GM23338 (cell line): ENCODE measurements around the gene UIMC1. TPM values are rescaled to one million over a fixed set of nuclear protein-coding genes. Genes with fewer than 3 reads are reported as not detected.

ENCODE experiments used
- ATAC-seq: fragments of 200-7000 bp; cut with Tn5 transposase; 3 replicates; pipeline ENCODE4 v1.9.1; 2020
- DNase-seq: peaks from one replicate; pipeline ENCODE4 v3.0.0-alpha.2; 2015; ENCODE audit warnings: low spot score
- H2AFZ ChIP-seq: fragments of 200-600 bp; sonication (generic); 2 replicates; pipeline ENCODE4 v1.8.0; 2016; ENCODE audit warnings: antibody characterized with exemption, mild to moderate bottlenecking, moderate library complexity
- H3F3A ChIP-seq: fragments of 200-600 bp; sonication (generic); replicated peaks from 2 replicates; pipeline ENCODE4 v1.8.0; 2017; ENCODE audit warnings: antibody characterized with exemption, mixed run types, low read depth
- H3K27ac ChIP-seq: fragments of 200-600 bp; sonication (generic); 2 replicates; pipeline ENCODE4 v1.6.1; 2016; ENCODE audit warnings: low read depth
- H3K27me3 ChIP-seq: fragments of 200-600 bp; sonication (generic); 2 replicates; pipeline ENCODE4 v1.8.0; 2016; ENCODE audit warnings: mild to moderate bottlenecking, mixed run types, moderate library complexity; ENCODE audit not compliant: insufficient read depth
- H3K36me3 ChIP-seq: fragments of 200-600 bp; sonication (generic); 2 replicates; pipeline ENCODE4 v1.8.0; 2016; ENCODE audit warnings: mild to moderate bottlenecking; ENCODE audit not compliant: insufficient read depth
- H3K4me1 ChIP-seq: fragments of 200-600 bp; sonication (generic); 2 replicates; pipeline ENCODE4 v1.8.0; 2016; ENCODE audit warnings: mild to moderate bottlenecking, moderate library complexity; ENCODE audit not compliant: insufficient read depth
- H3K4me2 ChIP-seq: fragments of 200-600 bp; sonication (generic); 2 replicates; pipeline ENCODE4 v1.7.1; 2017; ENCODE audit warnings: mixed run types
- H3K4me3 ChIP-seq: fragments of 200-600 bp; sonication (generic); 2 replicates; pipeline ENCODE4 v1.6.1; 2016; ENCODE audit warnings: mixed run types
- H3K79me2 ChIP-seq: fragments of 200-600 bp; sonication (generic); replicated peaks from 2 replicates; pipeline ENCODE4 v1.8.0; 2017; ENCODE audit warnings: mild to moderate bottlenecking; ENCODE audit not compliant: insufficient read depth
- H3K9me2 ChIP-seq: fragments of 200-600 bp; sonication (generic); 2 replicates; pipeline ENCODE4 v1.8.0; 2017; ENCODE audit not compliant: insufficient read depth
- H4K20me1 ChIP-seq: fragments of 200-600 bp; sonication (generic); replicated peaks from 2 replicates; pipeline ENCODE4 v1.8.0; 2017; ENCODE audit warnings: mild to moderate bottlenecking; ENCODE audit not compliant: insufficient read depth
- H3K27ac Mint-ChIP-seq: 2 replicates; pipeline ENCODE4 v1.8.0; 2020; ENCODE audit warnings: inconsistent platforms, mild to moderate bottlenecking, moderate library complexity, mixed read lengths
- H3K27me3 Mint-ChIP-seq: 3 replicates; pipeline ENCODE4 v1.8.0; 2022; ENCODE audit warnings: low read depth, mild to moderate bottlenecking, moderate library complexity, mixed read lengths, inconsistent platforms; ENCODE audit not compliant: insufficient read depth, poor library complexity
- H3K36me3 Mint-ChIP-seq: 3 replicates; pipeline ENCODE4 v1.8.0; 2021; ENCODE audit warnings: low read depth, mild to moderate bottlenecking, inconsistent platforms, moderate library complexity, mixed read lengths
- H3K4me1 Mint-ChIP-seq: 3 replicates; pipeline ENCODE4 v1.8.0; 2020; ENCODE audit warnings: mild to moderate bottlenecking, inconsistent platforms, mixed read lengths
- H3K4me3 Mint-ChIP-seq: 3 replicates; pipeline ENCODE4 v1.8.0; 2021; ENCODE audit warnings: moderate library complexity, mild to moderate bottlenecking, inconsistent platforms, mixed read lengths
- H3K9me3 Mint-ChIP-seq: 3 replicates; pipeline ENCODE4 v1.8.0; 2020; ENCODE audit warnings: moderate library complexity, mild to moderate bottlenecking, inconsistent platforms, mixed read lengths
- CREB1 ChIP-seq: fragments of 250-450 bp; sonication (Bioruptor Pico); IDR thresholded peaks from 2 replicates; pipeline ENCODE4 v1.5.0; 2020; ENCODE audit warnings: low read depth, mild to moderate bottlenecking, moderate library complexity
- CTCF ChIP-seq, 2 experiments: fragments of 200-600 bp in 1 of 2; sonication (generic) in 1 of 2; conservative IDR thresholded peaks; 2 replicates each; pipeline versions ENCODE4 v1.5.1 to v1.6.1; 2016 to 2017; ENCODE audit warnings: antibody characterized with exemption in 2 of 2, low read depth in 2 of 2, mild to moderate bottlenecking in 2 of 2, moderate library complexity in 1 of 2
- ETS1 ChIP-seq: IDR thresholded peaks from 2 replicates; pipeline ENCODE4 v1.6.1; 2016; ENCODE audit warnings: antibody characterized with exemption
- EZH2 ChIP-seq: fragments of 200-600 bp; sonication (generic); IDR thresholded peaks from one replicate; pipeline ENCODE4 v1.8.0; 2017; ENCODE audit warnings: antibody characterized with exemption, mild to moderate bottlenecking, low read depth; ENCODE audit not compliant: unreplicated experiment
- EZH2phosphoT487 ChIP-seq: fragments of 200-600 bp; sonication (generic); IDR thresholded peaks from one replicate; pipeline ENCODE4 v1.8.1; 2018; ENCODE audit warnings: antibody characterized with exemption; ENCODE audit not compliant: unreplicated experiment
- JUNB ChIP-seq: IDR thresholded peaks from one replicate; pipeline ENCODE4 v1.6.1; 2016; ENCODE audit warnings: antibody characterized with exemption; ENCODE audit not compliant: unreplicated experiment
- NANOG ChIP-seq: IDR thresholded peaks from 2 replicates; pipeline ENCODE4 v1.6.1; 2016; ENCODE audit warnings: antibody characterized with exemption, borderline replicate concordance
- POLR2AphosphoS5 ChIP-seq: IDR thresholded peaks from 2 replicates; pipeline ENCODE4 v1.6.1; 2016; ENCODE audit warnings: antibody characterized with exemption, low read depth
- REST ChIP-seq: IDR thresholded peaks from one replicate; pipeline ENCODE4 v1.6.1; 2018; ENCODE audit warnings: antibody characterized with exemption; ENCODE audit not compliant: unreplicated experiment
- STAT1 ChIP-seq: IDR thresholded peaks from one replicate; pipeline ENCODE4 v1.6.1; 2016; ENCODE audit warnings: antibody characterized with exemption; ENCODE audit not compliant: unreplicated experiment
- ZNF114 ChIP-seq: fragments of 250-450 bp; sonication (Bioruptor Pico); IDR thresholded peaks from 2 replicates; pipeline ENCODE4 v1.5.0; 2020; ENCODE audit warnings: mild to moderate bottlenecking, moderate library complexity
- ZNF331 ChIP-seq: fragments of 250-450 bp; sonication (Bioruptor Pico); IDR thresholded peaks from 2 replicates; pipeline ENCODE4 v1.5.0; 2020; ENCODE audit warnings: low read depth, mild to moderate bottlenecking, moderate library complexity
- polyA plus RNA-seq: library from polyadenylated mRNA; unstranded; fragments of >200 nt; fragmentation: Nextera tagmentation; extraction: Ambion mirVana; gene quantifications from 2 replicates; pipeline ENCODE4 v1.2.1, GENCODE V29; 2016
- total RNA-seq: library from RNA; depleted of rRNA; stranded (reverse); fragments of >200 nt; shearing (Covaris generic); gene quantifications from 2 replicates; pipeline ENCODE4 v1.2.3, GENCODE V29; 2014

Gene UIMC1
- total and polyA plus RNA-seq, 2 experiments from 2014 or later = 36.4 to 40.1 TPM

GRCh38 chr5:176865964-176866363 is 140.6 kb downstream of the UIMC1 start:
- peaks cover 43% of the 10 kb centered on the region for H3K4me1 Mint-ChIP-seq
- Histone ChIP-seq H3K36me3 (no peaks in the 10 kb centered on the region), H3K4me3 (no peak overlapping the region), H3K27ac (no peak overlapping the region), H3K79me2 (no peaks in the 10 kb centered on the region), H4K20me1 (no peaks in the 10 kb centered on the region), H2AFZ (no peak overlapping the region), H3K27me3 (no peaks in the 10 kb centered on the region), H3F3A (no peaks in the 10 kb centered on the region), H3K4me2 (no peak overlapping the region), H3K9me2 (no peaks in the 10 kb centered on the region), H3K4me1 (peaks cover 15% of the 10 kb centered on the region; the same call in 1 of the 2 replicates)
- H3K36me3 Mint-ChIP-seq = no peaks in the 10 kb centered on the region
- TF ChIP-seq ZNF331 (CRISPR knock-in tag) (no peak), EZH2phosphoT487 (no peak), JUNB (no peak), ETS1 (no peak), CTCF (conservative IDR thresholded peaks at IDR 0.05; ENCODE audit: low read depth in 2 of 2) (no peak)
- no peak overlapping the region for H3K4me3 Mint-ChIP-seq
- no peaks in the 10 kb centered on the region for H3K9me3 Mint-ChIP-seq
- no peak overlapping the region for H3K27ac Mint-ChIP-seq
- H3K27me3 Mint-ChIP-seq = peaks cover 18% of the 10 kb centered on the region
- ATAC-seq = no peak
- DNase-seq = no peak

DNA sequence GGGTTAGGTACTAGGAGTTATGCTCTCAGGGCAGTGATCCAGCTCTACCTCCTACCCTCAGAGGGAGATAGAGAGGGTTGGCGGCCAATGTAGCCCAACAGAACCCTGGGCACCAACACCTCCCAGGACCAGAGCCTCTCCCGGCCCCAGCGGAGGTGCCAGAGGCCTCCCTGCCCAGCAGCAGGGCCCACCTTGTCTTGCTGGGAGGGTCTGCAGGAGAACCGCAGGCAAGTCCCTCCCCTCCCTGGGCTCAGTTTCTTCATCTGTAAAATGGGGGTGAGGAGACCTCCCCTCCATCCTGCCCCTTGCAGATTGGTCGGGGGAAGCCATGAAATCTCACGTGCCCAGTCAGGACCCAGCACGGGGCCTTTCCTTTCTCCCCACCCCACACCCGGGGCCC is 141.8 kb downstream of the UIMC1 start:
- Mint-ChIP-seq H3K36me3 (no peaks in the 10 kb centered on the region), H3K27me3 (peaks cover 19% of the 10 kb centered on the region)
- peaks cover 15% of the 10 kb centered on the region; the same call in 1 of the 2 replicates for H3K4me1 ChIP-seq
- no peak for TF ChIP-seq EZH2phosphoT487
- no peak for TF ChIP-seq POLR2AphosphoS5
- no peak for TF ChIP-seq ETS1
- no peak for TF ChIP-seq CTCF (conservative IDR thresholded peaks at IDR 0.05; ENCODE audit: low read depth in 2 of 2)
- no peak for TF ChIP-seq REST
- no peak for TF ChIP-seq ZNF114 (CRISPR knock-in tag)
- TF ChIP-seq EZH2 = no peak
- no peak for TF ChIP-seq CREB1 (CRISPR knock-in tag)
- TF ChIP-seq ZNF331 (CRISPR knock-in tag) = no peak
- TF ChIP-seq STAT1 = no peak
- no peak for TF ChIP-seq NANOG

More for the DNA sequence above, 141.8 kb downstream of the UIMC1 start:
- H3K79me2 ChIP-seq = no peaks in the 10 kb centered on the region
- no peak overlapping the region for H2AFZ ChIP-seq
- no peak overlapping the region for H3K4me2 ChIP-seq
- H3K9me2 ChIP-seq = no peaks in the 10 kb centered on the region
- H3K27me3 ChIP-seq = no peaks in the 10 kb centered on the region
- no peaks in the 10 kb centered on the region for H3K36me3 ChIP-seq
- no peak overlapping the region for H3K27ac ChIP-seq
- no peaks in the 10 kb centered on the region for H3K9me3 Mint-ChIP-seq
- no peak overlapping the region for H3K4me3 Mint-ChIP-seq
- no peaks in the 10 kb centered on the region for H4K20me1 ChIP-seq
- H3K4me3 ChIP-seq = no peak overlapping the region
- no peak overlapping the region for H3K27ac Mint-ChIP-seq
- H3F3A ChIP-seq = no peaks in the 10 kb centered on the region
- peaks cover 41% of the 10 kb centered on the region for H3K4me1 Mint-ChIP-seq
- DNase-seq (no peak), ATAC-seq (no peak)
